Measurements from ENCODE around the gene PTPRN2. TPM values are rescaled to one million over a fixed set of nuclear protein-coding genes. Genes with fewer than 3 reads are reported as not detected.

The PTPRN2 gene
- total RNA-seq, 1 experiment from 2014 or later, result 1.7 TPM

DNA sequence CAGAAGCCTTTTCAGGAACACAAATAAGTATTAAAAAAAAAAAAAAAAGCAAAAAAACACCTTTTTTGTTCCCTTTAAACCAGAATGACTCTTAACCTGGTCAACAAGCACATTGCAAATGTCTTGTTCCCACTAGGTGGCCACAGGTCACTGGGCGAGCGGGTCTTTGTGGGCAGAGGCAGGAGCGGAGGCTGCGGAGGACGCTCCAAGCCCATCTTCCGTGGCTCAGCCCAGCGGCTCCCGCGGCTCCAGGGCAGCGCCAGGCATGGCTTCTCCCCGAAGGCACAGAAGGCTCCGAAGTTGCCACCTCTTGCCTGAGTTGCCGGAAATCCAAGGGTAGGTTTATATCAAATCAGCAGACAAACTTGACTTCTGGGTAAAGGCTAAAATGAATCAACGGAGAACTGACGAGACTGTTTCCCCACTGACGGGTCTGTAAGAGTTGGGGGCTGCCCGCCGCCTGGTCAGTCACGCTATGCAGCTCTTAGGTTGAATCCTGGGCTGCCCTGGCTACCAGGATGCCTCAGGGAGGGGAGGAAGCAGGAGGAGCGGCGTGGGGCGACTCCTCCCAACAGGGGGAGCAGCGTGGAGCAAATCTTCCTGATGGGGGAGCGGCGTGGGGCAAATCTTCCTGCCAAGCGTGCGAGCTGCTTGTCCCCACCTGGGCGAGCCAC is 144.5 kb downstream of the PTPRN2 start:
- H3K9me3 ChIP-seq (ENCODE audit: low read length), result no peaks in the 10 kb centered on the region; the same call in 1 of the 2 replicates
- peaks cover 3% of the 10 kb centered on the region; the same call in 1 of the 2 replicates for H3K27me3 ChIP-seq (ENCODE audit: low read length)

DNA sequence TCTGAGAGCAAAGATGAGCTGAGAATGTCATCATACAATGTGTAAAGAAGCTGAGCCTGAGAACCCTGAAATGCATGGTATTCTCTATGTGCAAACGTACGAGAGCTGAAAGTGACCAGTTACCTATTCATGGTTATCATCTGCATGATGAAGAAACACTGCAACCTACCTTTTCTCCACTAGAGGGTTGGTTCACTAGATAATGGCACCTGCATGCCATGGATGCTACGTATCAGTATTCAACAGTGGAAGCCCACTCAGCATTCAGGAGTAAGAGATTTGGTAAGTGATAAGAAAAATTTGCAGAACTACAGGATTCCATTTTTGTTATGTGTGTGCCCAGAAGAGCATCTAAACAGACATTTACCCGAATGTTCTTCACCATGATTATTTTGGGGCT is 145.4 kb downstream of the PTPRN2 start:
- H2AFZ ChIP-seq (ENCODE audit: low read length), result no peak overlapping the region
- H4K20me1 ChIP-seq (ENCODE audit: insufficient read depth, low read depth, low read length), result no peaks in the 10 kb centered on the region
- no peak overlapping the region for H3K4me2 ChIP-seq (ENCODE audit: low read depth, low read length, poor library complexity, severe bottlenecking)
- H3K4me1 ChIP-seq (ENCODE audit: low read length), result no peaks in the 10 kb centered on the region
- no peaks in the 10 kb centered on the region for H3K9me2 ChIP-seq (replicated peaks; ENCODE audit: insufficient read depth, low read length)
- H3K36me3 ChIP-seq (ENCODE audit: insufficient read depth, low read length), result no peaks in the 10 kb centered on the region
- peak; percentile 67 for DNase-seq
- H3K9ac ChIP-seq (ENCODE audit: low read length), result no peak overlapping the region
- H3K9me3 ChIP-seq (ENCODE audit: low read length), result no peaks in the 10 kb centered on the region; the same call in 1 of the 2 replicates
- peaks cover 3% of the 10 kb centered on the region; the same call in 1 of the 2 replicates for H3K27me3 ChIP-seq (ENCODE audit: low read length)
- H3K27ac ChIP-seq (ENCODE audit: low read length), result no peak overlapping the region
- H3K79me2 ChIP-seq (ENCODE audit: low read length), result no peaks in the 10 kb centered on the region
- H3K4me3 ChIP-seq (ENCODE audit: low read length), result no peak overlapping the region

More for the DNA sequence above, 144.5 kb downstream of the PTPRN2 start:
- DNase-seq, result no peak
- H3K36me3 ChIP-seq (ENCODE audit: insufficient read depth, low read length), result no peaks in the 10 kb centered on the region
- H3K9ac ChIP-seq (ENCODE audit: low read length), result no peak overlapping the region
- H3K9me2 ChIP-seq (replicated peaks; ENCODE audit: insufficient read depth, low read length), result no peaks in the 10 kb centered on the region
- no peak overlapping the region for H3K27ac ChIP-seq (ENCODE audit: low read length)
- no peaks in the 10 kb centered on the region for H3K79me2 ChIP-seq (ENCODE audit: low read length)
- H3K4me2 ChIP-seq (ENCODE audit: low read depth, low read length, poor library complexity, severe bottlenecking), result no peak overlapping the region
- no peaks in the 10 kb centered on the region for H4K20me1 ChIP-seq (ENCODE audit: insufficient read depth, low read depth, low read length)
- H3K4me1 ChIP-seq (ENCODE audit: low read length), result no peaks in the 10 kb centered on the region
- H2AFZ ChIP-seq (ENCODE audit: low read length), result no peak overlapping the region
- no peak overlapping the region for H3K4me3 ChIP-seq (ENCODE audit: low read length)

GRCh38 chr7:158439035-158439434 is 148.6 kb downstream of the PTPRN2 start:
- H3K27me3 ChIP-seq (ENCODE audit: low read length), result peaks cover 3% of the 10 kb centered on the region; the same call in 1 of the 2 replicates

GRCh38 chr7:158432369-158433341 is 155.0 kb downstream of the PTPRN2 start:
- no peaks in the 10 kb centered on the region for H3K79me2 ChIP-seq (ENCODE audit: low read length)
- no peak overlapping the region for H3K9ac ChIP-seq (ENCODE audit: low read length)
- DNase-seq, result no peak
- H3K36me3 ChIP-seq (ENCODE audit: insufficient read depth, low read length), result no peaks in the 10 kb centered on the region
- H3K27me3 ChIP-seq (ENCODE audit: low read length), result no peaks in the 10 kb centered on the region
- no peak overlapping the region for H3K4me3 ChIP-seq (ENCODE audit: low read length)
- no peaks in the 10 kb centered on the region for H4K20me1 ChIP-seq (ENCODE audit: insufficient read depth, low read depth, low read length)
- no peaks in the 10 kb centered on the region for H3K9me3 ChIP-seq (ENCODE audit: low read length)
- H3K27ac ChIP-seq (ENCODE audit: low read length), result no peak overlapping the region
- H2AFZ ChIP-seq (ENCODE audit: low read length), result no peak overlapping the region
- H3K4me2 ChIP-seq (ENCODE audit: low read depth, low read length, poor library complexity, severe bottlenecking), result no peak overlapping the region
- no peaks in the 10 kb centered on the region for H3K9me2 ChIP-seq (replicated peaks; ENCODE audit: insufficient read depth, low read length)
- H3K4me1 ChIP-seq (ENCODE audit: low read length), result no peaks in the 10 kb centered on the region

More at GRCh38 chr7:158439035-158439434, 148.6 kb downstream of the PTPRN2 start:
- no peak overlapping the region for H3K4me3 ChIP-seq (ENCODE audit: low read length)
- H3K9me3 ChIP-seq (ENCODE audit: low read length), result no peaks in the 10 kb centered on the region; the same call in 1 of the 2 replicates
- no peak overlapping the region for H3K27ac ChIP-seq (ENCODE audit: low read length)
- H3K4me1 ChIP-seq (ENCODE audit: low read length), result no peaks in the 10 kb centered on the region
- no peak overlapping the region for H2AFZ ChIP-seq (ENCODE audit: low read length)
- no peaks in the 10 kb centered on the region for H3K36me3 ChIP-seq (ENCODE audit: insufficient read depth, low read length)
- H3K79me2 ChIP-seq (ENCODE audit: low read length), result no peaks in the 10 kb centered on the region
- no peaks in the 10 kb centered on the region for H3K9me2 ChIP-seq (replicated peaks; ENCODE audit: insufficient read depth, low read length)
- no peaks in the 10 kb centered on the region for H4K20me1 ChIP-seq (ENCODE audit: insufficient read depth, low read depth, low read length)
- DNase-seq, result no peak
- no peak overlapping the region for H3K4me2 ChIP-seq (ENCODE audit: low read depth, low read length, poor library complexity, severe bottlenecking)
- H3K9ac ChIP-seq (ENCODE audit: low read length), result no peak overlapping the region

DNA sequence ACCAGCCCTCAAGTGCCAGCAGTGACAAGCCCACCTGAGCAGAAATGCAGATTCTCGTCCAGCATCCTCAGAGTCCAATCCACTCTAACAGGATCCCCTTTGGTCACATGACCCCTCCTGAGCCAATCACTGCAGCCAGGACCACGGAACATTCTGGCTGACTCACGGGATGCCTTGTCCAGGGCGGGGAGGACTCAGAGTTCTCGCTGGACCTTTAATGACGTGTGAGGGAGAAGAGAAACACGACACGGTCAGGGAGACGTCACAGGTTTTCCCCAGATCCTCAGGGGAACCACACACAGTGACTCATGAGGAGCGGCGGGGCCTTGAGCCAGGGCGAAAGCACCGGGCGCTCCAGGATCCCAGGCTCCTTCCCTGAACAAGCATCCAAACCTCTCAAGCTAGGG is 155.7 kb downstream of the PTPRN2 start:
- Histone ChIP-seq H3K27ac (ENCODE audit: low read length) (no peak overlapping the region), H3K9ac (ENCODE audit: low read length) (no peak overlapping the region), H3K79me2 (ENCODE audit: low read length) (no peaks in the 10 kb centered on the region), H3K4me1 (ENCODE audit: low read length) (no peaks in the 10 kb centered on the region), H2AFZ (ENCODE audit: low read length) (no peak overlapping the region), H3K4me2 (ENCODE audit: low read depth, low read length, poor library complexity, severe bottlenecking) (no peak overlapping the region), H3K27me3 (ENCODE audit: low read length) (no peaks in the 10 kb centered on the region), H3K9me2 (replicated peaks; ENCODE audit: insufficient read depth, low read length) (no peaks in the 10 kb centered on the region), H3K36me3 (ENCODE audit: insufficient read depth, low read length) (no peaks in the 10 kb centered on the region), H3K4me3 (ENCODE audit: low read length) (no peak overlapping the region), H3K9me3 (ENCODE audit: low read length) (no peaks in the 10 kb centered on the region), H4K20me1 (ENCODE audit: insufficient read depth, low read depth, low read length) (no peaks in the 10 kb centered on the region)
- DNase-seq, result no peak

- no peaks in the 10 kb centered on the region for H3K4me1 ChIP-seq (ENCODE audit: low read length)
- no peak overlapping the region for H3K27ac ChIP-seq (ENCODE audit: low read length)
- H3K9me3 ChIP-seq (ENCODE audit: low read length), result no peaks in the 10 kb centered on the region
- H3K9me2 ChIP-seq (replicated peaks; ENCODE audit: insufficient read depth, low read length), result no peaks in the 10 kb centered on the region
- H3K36me3 ChIP-seq (ENCODE audit: insufficient read depth, low read length), result no peaks in the 10 kb centered on the region
- no peak overlapping the region for H3K4me2 ChIP-seq (ENCODE audit: low read depth, low read length, poor library complexity, severe bottlenecking)
- H2AFZ ChIP-seq (ENCODE audit: low read length), result no peak overlapping the region
- DNase-seq, result no peak
- H3K27me3 ChIP-seq (ENCODE audit: low read length), result no peaks in the 10 kb centered on the region
- H3K4me3 ChIP-seq (ENCODE audit: low read length), result no peak overlapping the region
- H3K9ac ChIP-seq (ENCODE audit: low read length), result no peak overlapping the region
- H3K79me2 ChIP-seq (ENCODE audit: low read length), result no peaks in the 10 kb centered on the region
- no peaks in the 10 kb centered on the region for H4K20me1 ChIP-seq (ENCODE audit: insufficient read depth, low read depth, low read length)
Measured at GRCh38 chr7:158431055-158431940, 156.3 kb downstream of the PTPRN2 start.

- H3K36me3 ChIP-seq (ENCODE audit: insufficient read depth, low read length), result no peaks in the 10 kb centered on the region
- no peaks in the 10 kb centered on the region for H3K27me3 ChIP-seq (ENCODE audit: low read length)
- H4K20me1 ChIP-seq (ENCODE audit: insufficient read depth, low read depth, low read length), result no peaks in the 10 kb centered on the region
- H3K27ac ChIP-seq (ENCODE audit: low read length), result no peak overlapping the region
- DNase-seq, result no peak
- H3K9ac ChIP-seq (ENCODE audit: low read length), result no peak overlapping the region
- no peaks in the 10 kb centered on the region for H3K9me3 ChIP-seq (ENCODE audit: low read length)
- no peaks in the 10 kb centered on the region for H3K4me1 ChIP-seq (ENCODE audit: low read length)
- H2AFZ ChIP-seq (ENCODE audit: low read length), result no peak overlapping the region
- H3K4me2 ChIP-seq (ENCODE audit: low read depth, low read length, poor library complexity, severe bottlenecking), result no peak overlapping the region
- H3K79me2 ChIP-seq (ENCODE audit: low read length), result no peaks in the 10 kb centered on the region
- no peaks in the 10 kb centered on the region for H3K9me2 ChIP-seq (replicated peaks; ENCODE audit: insufficient read depth, low read length)
- H3K4me3 ChIP-seq (ENCODE audit: low read length), result no peak overlapping the region
Measured at GRCh38 chr7:158430308-158431034, 157.2 kb downstream of the PTPRN2 start.
